ENCODE data around the gene GPR82.

DNA sequence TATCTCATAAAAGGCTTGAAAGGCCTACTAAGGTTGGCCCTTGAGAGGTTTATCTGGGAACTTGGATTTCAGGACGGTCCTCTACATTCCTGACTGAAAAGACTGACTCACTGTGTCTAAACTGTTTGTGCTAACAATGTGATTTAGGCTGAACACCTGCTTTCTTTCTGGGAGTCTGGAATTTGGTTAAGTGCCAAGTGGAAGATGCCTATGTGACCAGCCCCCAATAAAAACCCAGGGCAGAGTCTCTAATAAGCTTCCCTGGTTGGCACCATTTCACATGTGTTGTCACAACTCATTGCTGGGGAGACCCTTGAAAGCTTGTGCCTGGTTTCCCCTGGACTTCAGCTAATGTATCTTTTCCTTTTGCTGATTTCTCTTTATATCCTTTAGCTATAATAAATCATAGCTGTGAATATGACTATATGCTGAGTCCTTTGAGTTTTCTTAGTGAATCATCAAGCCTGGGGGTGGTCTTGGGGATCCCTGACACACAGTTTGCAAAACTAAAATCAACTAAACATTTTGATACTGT, 55.1 kb downstream of the GPR82 start:
- no peak for TF ChIP-seq CEBPB (IDR thresholded peaks at IDR 0.05; ENCODE audit: low read depth)
- TF ChIP-seq, protein P1, sequence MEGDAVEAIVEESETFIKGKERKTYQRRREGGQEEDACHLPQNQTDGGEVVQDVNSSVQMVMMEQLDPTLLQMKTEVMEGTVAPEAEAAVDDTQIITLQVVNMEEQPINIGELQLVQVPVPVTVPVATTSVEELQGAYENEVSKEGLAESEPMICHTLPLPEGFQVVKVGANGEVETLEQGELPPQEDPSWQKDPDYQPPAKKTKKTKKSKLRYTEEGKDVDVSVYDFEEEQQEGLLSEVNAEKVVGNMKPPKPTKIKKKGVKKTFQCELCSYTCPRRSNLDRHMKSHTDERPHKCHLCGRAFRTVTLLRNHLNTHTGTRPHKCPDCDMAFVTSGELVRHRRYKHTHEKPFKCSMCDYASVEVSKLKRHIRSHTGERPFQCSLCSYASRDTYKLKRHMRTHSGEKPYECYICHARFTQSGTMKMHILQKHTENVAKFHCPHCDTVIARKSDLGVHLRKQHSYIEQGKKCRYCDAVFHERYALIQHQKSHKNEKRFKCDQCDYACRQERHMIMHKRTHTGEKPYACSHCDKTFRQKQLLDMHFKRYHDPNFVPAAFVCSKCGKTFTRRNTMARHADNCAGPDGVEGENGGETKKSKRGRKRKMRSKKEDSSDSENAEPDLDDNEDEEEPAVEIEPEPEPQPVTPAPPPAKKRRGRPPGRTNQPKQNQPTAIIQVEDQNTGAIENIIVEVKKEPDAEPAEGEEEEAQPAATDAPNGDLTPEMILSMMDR (IDR thresholded peaks at IDR 0.05 in 2 of 3, conservative IDR thresholded peaks at IDR 0.05 in 1 of 3; ENCODE audit: borderline replicate concordance in 1 of 3, insufficient read depth in 1 of 3, low read depth in 2 of 3, low read length in 2 of 3) = no peak
